PC-3 (cell line): ENCODE data around the gene OLFM3. TPM values are rescaled to one million over a fixed set of nuclear protein-coding genes. Genes with fewer than 3 reads are reported as not detected.

Experiments
- ATAC-seq: fragments of 200-7000 bp; cut with Tn5 transposase; 2 replicates; pipeline ENCODE4 v1.9.1; 2020; ENCODE audit warnings: mild to moderate bottlenecking, moderate library complexity
- BruUV-seq: library from RNA; stranded (reverse); fragments of 400-500 nt; replicated peaks from 2 replicates; lab custom pipeline; 2021; lab: Mats Ljungman, UMichigan
- CTCF ChIA-PET: fragments of 300-600 bp; sonication (Branson Sonifier 250); formaldehyde crosslinking; loops from one replicate; lab custom pipeline; 2022; ENCODE audit warnings: antibody characterized with exemption; lab: Charles Lee
- POLR2A ChIA-PET: fragments of 300-600 bp; sonication (Branson Sonifier 250); formaldehyde crosslinking; loops from one replicate; lab custom pipeline; 2022; ENCODE audit warnings: antibody characterized with exemption; ENCODE audit not compliant: unreplicated experiment; lab: Charles Lee
- DNase-seq: peaks from one replicate; pipeline ENCODE4 v3.0.0-alpha.2; 2015
- H2AFZ ChIP-seq: fragments of 300-600 bp; sonication (generic); 2 replicates; pipeline ENCODE4 v1.6.0; 2016; ENCODE audit warnings: antibody characterized with exemption, low read length
- H3F3A ChIP-seq: fragments of 300-600 bp; sonication (generic); one replicate; pipeline ENCODE4 v1.6.0; 2017; ENCODE audit warnings: antibody characterized with exemption, low read length, control low read depth, mild to moderate bottlenecking; ENCODE audit not compliant: unreplicated experiment
- H3K27ac ChIP-seq: fragments of 300-600 bp; sonication (generic); 2 replicates; pipeline ENCODE4 v1.5.1; 2016; ENCODE audit warnings: mild to moderate bottlenecking, low read length
- H3K27me3 ChIP-seq: fragments of 300-600 bp; sonication (generic); 2 replicates; pipeline ENCODE4 v1.6.1; 2016; ENCODE audit warnings: low read length, mixed read lengths
- H3K36me3 ChIP-seq: fragments of 300-600 bp; sonication (generic); 2 replicates; pipeline ENCODE4 v1.6.1; 2016; ENCODE audit warnings: low read depth, mixed run types, low read length, mixed read lengths
- H3K4me1 ChIP-seq: fragments of 300-600 bp; sonication (generic); 2 replicates; pipeline ENCODE4 v1.5.1; 2016; ENCODE audit warnings: low read length; ENCODE audit not compliant: insufficient read depth
- H3K4me2 ChIP-seq: fragments of 300-600 bp; sonication (generic); 2 replicates; pipeline ENCODE4 v1.6.0; 2016; ENCODE audit warnings: low read length
- H3K4me3 ChIP-seq: fragments of 300-600 bp; sonication (generic); 2 replicates; pipeline ENCODE4 v1.5.1; 2016; ENCODE audit warnings: mild to moderate bottlenecking, low read length, mixed read lengths
- H3K79me2 ChIP-seq: fragments of 300-600 bp; sonication (generic); 2 replicates; pipeline ENCODE4 v1.6.1; 2017; ENCODE audit warnings: low read length, mixed read lengths
- H3K9ac ChIP-seq: fragments of 300-600 bp; sonication (generic); 2 replicates; pipeline ENCODE4 v1.6.0; 2016; ENCODE audit warnings: mild to moderate bottlenecking, low read length
- H3K9me2 ChIP-seq: fragments of 300-600 bp; sonication (generic); replicated peaks from 2 replicates; pipeline ENCODE4 v1.6.1; 2016; ENCODE audit warnings: mixed run types, low read length, mixed read lengths
- H3K9me3 ChIP-seq: fragments of 300-600 bp; sonication (generic); 2 replicates; pipeline ENCODE4 v1.6.1; 2016; ENCODE audit warnings: low read length, mixed read lengths
- H4K20me1 ChIP-seq: fragments of 300-600 bp; sonication (generic); 2 replicates; pipeline ENCODE4 v1.6.1; 2016; ENCODE audit warnings: low read length, mixed read lengths
- EZH2 ChIP-seq: fragments of 300-600 bp; sonication (generic); IDR thresholded peaks from one replicate; pipeline ENCODE4 v1.6.1; 2017; ENCODE audit warnings: antibody characterized with exemption, mild to moderate bottlenecking, low read length; ENCODE audit not compliant: unreplicated experiment
- EZH2phosphoT487 ChIP-seq: fragments of 300-600 bp; sonication (generic); IDR thresholded peaks from 2 replicates; pipeline ENCODE4 v1.6.1; 2018; ENCODE audit warnings: mild to moderate bottlenecking, antibody characterized with exemption, low read length, borderline replicate concordance
- intact Hi-C: fragments of 100-400 bp; cut with micrococcal nuclease; formaldehyde crosslinking; loops from 2 replicates; pipeline ENCODE4 v1.9.0; 2023
- total RNA-seq: library from RNA; depleted of rRNA; stranded (reverse); fragments of >200 nt; gene quantifications from 2 replicates; pipeline ENCODE4 v1.2.3, GENCODE V29; 2014
- TF ChIP-seq, protein P1 (sequence below): fragments of 300-600 bp; sonication (generic); conservative IDR thresholded peaks from 2 replicates; pipeline ENCODE4 v1.5.1; 2017; ENCODE audit warnings: antibody characterized with exemption, low read depth, mild to moderate bottlenecking, low read length

OLFM3 gene
- total RNA-seq, 1 experiment from 2014 or later = not detected

- H2AFZ ChIP-seq = no peak overlapping the region
- H3K79me2 ChIP-seq = no peaks in the 10 kb centered on the region
- TF ChIP-seq EZH2phosphoT487 (no peak), EZH2 (no peak)
- TF ChIP-seq, protein P1, sequence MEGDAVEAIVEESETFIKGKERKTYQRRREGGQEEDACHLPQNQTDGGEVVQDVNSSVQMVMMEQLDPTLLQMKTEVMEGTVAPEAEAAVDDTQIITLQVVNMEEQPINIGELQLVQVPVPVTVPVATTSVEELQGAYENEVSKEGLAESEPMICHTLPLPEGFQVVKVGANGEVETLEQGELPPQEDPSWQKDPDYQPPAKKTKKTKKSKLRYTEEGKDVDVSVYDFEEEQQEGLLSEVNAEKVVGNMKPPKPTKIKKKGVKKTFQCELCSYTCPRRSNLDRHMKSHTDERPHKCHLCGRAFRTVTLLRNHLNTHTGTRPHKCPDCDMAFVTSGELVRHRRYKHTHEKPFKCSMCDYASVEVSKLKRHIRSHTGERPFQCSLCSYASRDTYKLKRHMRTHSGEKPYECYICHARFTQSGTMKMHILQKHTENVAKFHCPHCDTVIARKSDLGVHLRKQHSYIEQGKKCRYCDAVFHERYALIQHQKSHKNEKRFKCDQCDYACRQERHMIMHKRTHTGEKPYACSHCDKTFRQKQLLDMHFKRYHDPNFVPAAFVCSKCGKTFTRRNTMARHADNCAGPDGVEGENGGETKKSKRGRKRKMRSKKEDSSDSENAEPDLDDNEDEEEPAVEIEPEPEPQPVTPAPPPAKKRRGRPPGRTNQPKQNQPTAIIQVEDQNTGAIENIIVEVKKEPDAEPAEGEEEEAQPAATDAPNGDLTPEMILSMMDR = no peak
- intact Hi-C loops = no loop called here
- H3K4me1 ChIP-seq = no peaks in the 10 kb centered on the region
- H3K4me3 ChIP-seq = no peak overlapping the region
- peaks cover 28% of the 10 kb centered on the region for H3K27me3 ChIP-seq
- BruUV-seq = no TSS peak
- ChIA-PET CTCF (no interaction called here), POLR2A (no interaction called here)
- H3K9me2 ChIP-seq = no peaks in the 10 kb centered on the region
- H3K9ac ChIP-seq = no peak overlapping the region
- no peaks in the 10 kb centered on the region for H3K36me3 ChIP-seq
- ATAC-seq (no peak), DNase-seq (no peak)
- H3K4me2 ChIP-seq = no peak overlapping the region
- H3F3A ChIP-seq = no peaks in the 10 kb centered on the region
- H3K27ac ChIP-seq = no peak overlapping the region
- no peaks in the 10 kb centered on the region for H4K20me1 ChIP-seq
- H3K9me3 ChIP-seq = no peaks in the 10 kb centered on the region
Observed at GRCh38 chr1:101907264-101907663, 89.5 kb downstream of the OLFM3 start.

- Histone ChIP-seq H3K4me1 (no peaks in the 10 kb centered on the region), H3K4me3 (no peak overlapping the region), H3K27ac (no peak overlapping the region), H3F3A (no peaks in the 10 kb centered on the region), H3K9me3 (no peaks in the 10 kb centered on the region), H3K9ac (no peak overlapping the region), H3K4me2 (no peak overlapping the region), H2AFZ (no peak overlapping the region), H3K9me2 (no peaks in the 10 kb centered on the region), H4K20me1 (no peaks in the 10 kb centered on the region), H3K27me3 (peaks cover 21% of the 10 kb centered on the region), H3K36me3 (no peaks in the 10 kb centered on the region), H3K79me2 (no peaks in the 10 kb centered on the region)
- ChIA-PET POLR2A (no interaction called here), CTCF (no interaction called here)
- no TSS peak for BruUV-seq
- TF ChIP-seq EZH2 = no peak
- TF ChIP-seq EZH2phosphoT487 = no peak
- TF ChIP-seq, protein P1 = no peak
- ATAC-seq (no peak), DNase-seq (no peak)
- intact Hi-C loops = no loop called here
Observed at GRCh38 chr1:101905283-101905835, 91.4 kb downstream of the OLFM3 start.

DNA sequence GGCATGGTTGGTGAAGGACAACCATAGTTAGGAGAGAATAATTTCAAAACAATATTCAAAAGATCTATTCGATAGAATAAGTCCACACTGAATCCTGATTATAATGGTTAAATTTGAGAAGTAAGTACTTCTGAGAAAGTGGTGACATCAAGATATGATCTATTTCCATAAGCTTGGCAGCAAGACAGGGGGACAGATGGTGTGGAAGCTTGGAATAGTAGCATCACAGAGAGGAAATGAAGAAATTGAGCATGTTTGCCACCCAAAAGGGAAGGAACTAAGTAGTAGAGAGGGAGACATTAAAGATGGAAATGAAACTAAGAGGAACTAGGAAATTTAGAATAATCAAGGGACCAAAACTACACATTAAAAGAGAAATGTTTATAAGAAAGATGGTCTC lies 94.5 kb downstream of the OLFM3 start:
- H3K9me2 ChIP-seq = no peaks in the 10 kb centered on the region
- no peaks in the 10 kb centered on the region for H3K79me2 ChIP-seq
- intact Hi-C loops = no loop called here
- TF ChIP-seq EZH2phosphoT487 (no peak), EZH2 (no peak)
- TF ChIP-seq, protein P1 = no peak
- no peaks in the 10 kb centered on the region for H3K36me3 ChIP-seq
- peaks cover 7% of the 10 kb centered on the region for H3K27me3 ChIP-seq
- no peak overlapping the region for H3K27ac ChIP-seq
- H3K9ac ChIP-seq = no peak overlapping the region
- ChIA-PET POLR2A (no interaction called here), CTCF (no interaction called here)
- H3K4me2 ChIP-seq = no peak overlapping the region
- no peaks in the 10 kb centered on the region for H3F3A ChIP-seq
- H3K9me3 ChIP-seq = no peaks in the 10 kb centered on the region
- ATAC-seq (no peak), DNase-seq (no peak)
- no peaks in the 10 kb centered on the region for H4K20me1 ChIP-seq
- H3K4me1 ChIP-seq = no peaks in the 10 kb centered on the region
- H3K4me3 ChIP-seq = no peak overlapping the region
- BruUV-seq = no TSS peak
- H2AFZ ChIP-seq = no peak overlapping the region
